ENCODE measurements around the gene IFNG. TPM values are rescaled to one million over a fixed set of nuclear protein-coding genes. Genes with fewer than 3 reads are reported as not detected.

IFNG gene
- total and polyA plus RNA-seq, 2 experiments from 2014 or later, result not detected

- Histone ChIP-seq H3K27me3 (no peaks in the 10 kb centered on the region), H3K4me3 (no peak overlapping the region), H3K36me3 (replicated peaks; ENCODE audit: insufficient read depth, low read depth) (no peaks in the 10 kb centered on the region), H3K4me1 (ENCODE audit: insufficient read depth) (no peaks in the 10 kb centered on the region), H2AFZ (no peak overlapping the region), H3K79me2 (no peaks in the 10 kb centered on the region), H3K4me2 (no peak overlapping the region), H3K27ac (no peak overlapping the region), H4K20me1 (ENCODE audit: insufficient read depth, poor library complexity, severe bottlenecking) (no peaks in the 10 kb centered on the region), H3K9me2 (replicated peaks; ENCODE audit: insufficient read depth) (no peaks in the 10 kb centered on the region), H3K9me3 (ENCODE audit: low read depth) (no peaks in the 10 kb centered on the region)
- DNase-seq (ENCODE audit: low spot score), result no peak
- no peak for TF ChIP-seq EZH2 (IDR thresholded peaks at IDR 0.05; ENCODE audit: borderline replicate concordance)
- no peak for TF ChIP-seq EZH2phosphoT487 (IDR thresholded peaks at IDR 0.05; ENCODE audit: low read depth, severe bottlenecking, unreplicated experiment)
- TF ChIP-seq, protein P1, sequence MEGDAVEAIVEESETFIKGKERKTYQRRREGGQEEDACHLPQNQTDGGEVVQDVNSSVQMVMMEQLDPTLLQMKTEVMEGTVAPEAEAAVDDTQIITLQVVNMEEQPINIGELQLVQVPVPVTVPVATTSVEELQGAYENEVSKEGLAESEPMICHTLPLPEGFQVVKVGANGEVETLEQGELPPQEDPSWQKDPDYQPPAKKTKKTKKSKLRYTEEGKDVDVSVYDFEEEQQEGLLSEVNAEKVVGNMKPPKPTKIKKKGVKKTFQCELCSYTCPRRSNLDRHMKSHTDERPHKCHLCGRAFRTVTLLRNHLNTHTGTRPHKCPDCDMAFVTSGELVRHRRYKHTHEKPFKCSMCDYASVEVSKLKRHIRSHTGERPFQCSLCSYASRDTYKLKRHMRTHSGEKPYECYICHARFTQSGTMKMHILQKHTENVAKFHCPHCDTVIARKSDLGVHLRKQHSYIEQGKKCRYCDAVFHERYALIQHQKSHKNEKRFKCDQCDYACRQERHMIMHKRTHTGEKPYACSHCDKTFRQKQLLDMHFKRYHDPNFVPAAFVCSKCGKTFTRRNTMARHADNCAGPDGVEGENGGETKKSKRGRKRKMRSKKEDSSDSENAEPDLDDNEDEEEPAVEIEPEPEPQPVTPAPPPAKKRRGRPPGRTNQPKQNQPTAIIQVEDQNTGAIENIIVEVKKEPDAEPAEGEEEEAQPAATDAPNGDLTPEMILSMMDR (IDR thresholded peaks at IDR 0.05; ENCODE audit: poor library complexity), result no peak
These were observed 14.3 kb upstream of the IFNG start for GRCh38 chr12:68173792-68174191.

DNA sequence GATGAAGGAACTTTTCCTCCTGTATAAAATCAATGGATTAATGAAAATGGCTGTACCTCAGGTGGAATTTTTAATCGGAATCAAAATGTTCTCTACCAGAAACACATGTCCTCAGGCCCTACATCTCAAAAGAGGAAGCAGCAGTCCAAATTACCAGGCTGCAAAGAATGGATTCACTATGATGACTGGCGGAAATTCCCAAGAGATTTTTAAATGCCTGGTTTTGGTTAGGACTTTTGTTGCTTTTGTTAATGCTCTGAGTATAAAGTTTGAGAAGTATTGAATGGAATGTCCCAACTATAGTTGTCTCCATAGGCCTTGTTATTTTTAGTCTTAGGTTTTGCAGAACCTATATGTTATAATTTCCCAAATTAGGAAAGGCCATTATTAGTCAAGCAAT, 11.2 kb upstream of the IFNG start:
- 98% methylated on average over 2 of the region's 2 CpGs for WGBS (ENCODE audit: low lambda C conversion rate, missing lambda C conversion rate)
- Histone ChIP-seq H3K4me2 (no peak overlapping the region), H2AFZ (no peak overlapping the region), H3K27ac (no peak overlapping the region), H3K4me1 (ENCODE audit: insufficient read depth) (no peaks in the 10 kb centered on the region), H3K79me2 (no peaks in the 10 kb centered on the region), H3K36me3 (replicated peaks; ENCODE audit: insufficient read depth, low read depth) (no peaks in the 10 kb centered on the region), H3K27me3 (no peaks in the 10 kb centered on the region), H3K9me2 (replicated peaks; ENCODE audit: insufficient read depth) (no peaks in the 10 kb centered on the region), H4K20me1 (ENCODE audit: insufficient read depth, poor library complexity, severe bottlenecking) (no peaks in the 10 kb centered on the region), H3K9me3 (ENCODE audit: low read depth) (no peaks in the 10 kb centered on the region), H3K4me3 (no peak overlapping the region)
- DNase-seq (ENCODE audit: low spot score), result no peak
- TF ChIP-seq, protein P1 (IDR thresholded peaks at IDR 0.05; ENCODE audit: poor library complexity), result no peak
- TF ChIP-seq EZH2 (IDR thresholded peaks at IDR 0.05; ENCODE audit: borderline replicate concordance) (no peak), EZH2phosphoT487 (IDR thresholded peaks at IDR 0.05; ENCODE audit: low read depth, severe bottlenecking, unreplicated experiment) (no peak)

DNA sequence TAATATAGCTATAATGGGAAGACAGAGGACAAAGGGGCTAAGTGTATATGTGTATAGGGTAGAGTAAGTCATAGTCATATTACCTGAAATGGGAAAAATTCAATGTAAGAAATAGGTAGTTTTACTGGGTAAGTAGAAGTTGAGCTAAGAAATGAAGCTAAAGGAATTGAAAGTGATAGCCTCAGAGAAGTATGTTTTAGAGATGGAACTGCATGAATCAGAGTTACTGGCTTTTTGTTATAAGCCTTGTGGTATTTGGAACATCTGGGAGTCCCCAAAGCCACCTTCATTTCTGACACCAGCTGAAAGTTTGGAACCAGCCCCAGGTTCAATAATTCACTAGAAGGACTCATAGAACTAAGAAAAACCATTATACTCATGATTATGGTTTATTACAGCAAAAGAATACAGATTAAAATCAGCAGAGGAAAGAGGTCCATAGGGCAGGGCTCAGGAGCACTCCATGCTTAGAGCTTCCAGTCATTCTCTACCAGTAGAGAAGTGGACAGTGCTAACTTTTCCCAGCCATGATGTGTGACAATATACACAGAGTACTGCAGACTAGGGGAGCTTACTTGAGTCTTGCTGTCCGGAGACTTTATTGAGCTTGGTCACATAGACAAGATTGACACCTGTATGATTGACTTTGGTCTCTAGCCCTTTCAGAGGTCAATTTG, 9.8 kb upstream of the IFNG start:
- Histone ChIP-seq H3K9me2 (replicated peaks; ENCODE audit: insufficient read depth) (no peaks in the 10 kb centered on the region), H3K4me1 (ENCODE audit: insufficient read depth) (no peaks in the 10 kb centered on the region), H3K9me3 (ENCODE audit: low read depth) (no peaks in the 10 kb centered on the region), H3K79me2 (no peaks in the 10 kb centered on the region), H4K20me1 (ENCODE audit: insufficient read depth, poor library complexity, severe bottlenecking) (no peaks in the 10 kb centered on the region), H3K27ac (no peak overlapping the region), H3K27me3 (no peaks in the 10 kb centered on the region), H3K4me3 (no peak overlapping the region), H2AFZ (no peak overlapping the region), H3K4me2 (no peak overlapping the region), H3K36me3 (replicated peaks; ENCODE audit: insufficient read depth, low read depth) (no peaks in the 10 kb centered on the region)
- no peak for DNase-seq (ENCODE audit: low spot score)
- TF ChIP-seq EZH2phosphoT487 (IDR thresholded peaks at IDR 0.05; ENCODE audit: low read depth, severe bottlenecking, unreplicated experiment), result no peak
- TF ChIP-seq EZH2 (IDR thresholded peaks at IDR 0.05; ENCODE audit: borderline replicate concordance), result no peak
- TF ChIP-seq, protein P1 (IDR thresholded peaks at IDR 0.05; ENCODE audit: poor library complexity), result no peak
- WGBS (ENCODE audit: low lambda C conversion rate, missing lambda C conversion rate), result 79% methylated on average over 1 of the region's 1 CpG

All from hepatocyte (in vitro differentiated cells).